ENCODE measurements around the gene PLOD1. TPM values are rescaled to one million over a fixed set of nuclear protein-coding genes. Genes with fewer than 3 reads are reported as not detected.
A peak's percentile ranks its signal among the peaks of the same experiment; 100 is the strongest.
"Not testable (repeated sequence)": the region's sequence is repeated elsewhere in the genome, so short reads cannot be mapped to it uniquely, and the experiment has no call there.

PLOD1 gene
- total RNA-seq, 1 experiment from 2014 or later: 94.8 TPM

DNA sequence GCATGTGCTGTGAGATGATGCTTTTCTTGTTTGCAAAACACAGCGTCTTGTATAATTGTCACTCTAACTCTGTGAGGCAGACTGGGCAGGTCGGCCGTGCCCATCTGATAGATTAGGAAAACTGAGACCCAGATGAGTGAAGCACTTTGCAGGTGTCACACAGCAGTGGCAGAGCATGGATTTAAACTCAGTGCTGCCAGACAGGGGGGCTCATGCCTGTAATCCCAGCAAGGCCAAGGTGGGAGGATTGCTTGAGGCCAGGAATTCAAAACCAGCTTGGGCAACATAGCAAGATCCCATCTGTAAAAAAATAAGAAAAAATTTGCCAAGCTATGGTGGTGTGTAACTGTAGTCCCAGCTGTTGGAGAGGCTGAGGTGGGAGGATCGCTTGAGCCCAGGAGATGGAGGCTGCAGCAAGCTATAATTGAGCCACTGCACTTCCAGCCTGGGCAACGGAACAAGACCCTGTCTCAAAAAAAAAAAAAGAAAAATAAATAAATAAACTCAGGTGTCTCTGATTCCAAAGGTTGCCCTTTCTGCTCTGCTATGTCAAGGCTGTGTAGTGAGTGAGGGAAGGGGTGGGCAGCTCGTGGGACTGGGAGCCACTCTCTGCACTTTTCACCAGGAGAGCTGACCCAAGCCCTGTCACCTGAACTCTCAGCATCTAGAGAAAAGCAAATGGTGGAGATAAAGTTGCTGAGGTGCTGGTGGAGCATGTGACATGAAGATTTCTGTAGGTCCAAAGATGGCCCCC lies 42.9 kb upstream of the PLOD1 start:
- CTCF ChIA-PET: interaction anchor here (0.6 kb wide), 1 partner anchor 12 kb away, joined by 3 read pairs; no protein-coding TSS in a partner anchor
- no peaks in the 10 kb centered on the region for H3K9me3 ChIP-seq (ENCODE audit: low read depth, low read length, poor library complexity, severe bottlenecking)
- POLR2A ChIA-PET (ENCODE audit: low non-redundant PET): no interaction called here
- no peaks in the 10 kb centered on the region for H3K4me1 ChIP-seq (ENCODE audit: insufficient read depth, low read length, poor library complexity, severe bottlenecking)
- H3K27ac ChIP-seq (ENCODE audit: low read depth, low read length, poor library complexity, severe bottlenecking): no peak overlapping the region
- BruUV-seq (replicated peaks): no TSS peak
- H3K27me3 ChIP-seq (replicated peaks; ENCODE audit: insufficient read depth, low read depth, low read length, poor library complexity): peaks cover 19% of the 10 kb centered on the region
- intact Hi-C loops (cut with micrococcal nuclease; ENCODE audit: unreplicated experiment): loop anchor here (5.0 kb wide), 1 partner anchor 34 kb away; the partner anchor contains the start of gene NPPB
- H3K36me3 ChIP-seq (ENCODE audit: insufficient read depth, low read length, poor library complexity, severe bottlenecking): no peaks in the 10 kb centered on the region
- TF ChIP-seq, protein P1, sequence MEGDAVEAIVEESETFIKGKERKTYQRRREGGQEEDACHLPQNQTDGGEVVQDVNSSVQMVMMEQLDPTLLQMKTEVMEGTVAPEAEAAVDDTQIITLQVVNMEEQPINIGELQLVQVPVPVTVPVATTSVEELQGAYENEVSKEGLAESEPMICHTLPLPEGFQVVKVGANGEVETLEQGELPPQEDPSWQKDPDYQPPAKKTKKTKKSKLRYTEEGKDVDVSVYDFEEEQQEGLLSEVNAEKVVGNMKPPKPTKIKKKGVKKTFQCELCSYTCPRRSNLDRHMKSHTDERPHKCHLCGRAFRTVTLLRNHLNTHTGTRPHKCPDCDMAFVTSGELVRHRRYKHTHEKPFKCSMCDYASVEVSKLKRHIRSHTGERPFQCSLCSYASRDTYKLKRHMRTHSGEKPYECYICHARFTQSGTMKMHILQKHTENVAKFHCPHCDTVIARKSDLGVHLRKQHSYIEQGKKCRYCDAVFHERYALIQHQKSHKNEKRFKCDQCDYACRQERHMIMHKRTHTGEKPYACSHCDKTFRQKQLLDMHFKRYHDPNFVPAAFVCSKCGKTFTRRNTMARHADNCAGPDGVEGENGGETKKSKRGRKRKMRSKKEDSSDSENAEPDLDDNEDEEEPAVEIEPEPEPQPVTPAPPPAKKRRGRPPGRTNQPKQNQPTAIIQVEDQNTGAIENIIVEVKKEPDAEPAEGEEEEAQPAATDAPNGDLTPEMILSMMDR (conservative IDR thresholded peaks at IDR 0.05; ENCODE audit: low read depth, low read length): no peak
- TF ChIP-seq EZH2 (IDR thresholded peaks at IDR 0.05; ENCODE audit: borderline replicate concordance, low read depth, low read length, poor library complexity, severe bottlenecking): no peak
- H3K4me3 ChIP-seq (ENCODE audit: low read depth, low read length, poor library complexity, severe bottlenecking): no peak overlapping the region
- no peak for DNase-seq (ENCODE audit: low spot score)

DNA sequence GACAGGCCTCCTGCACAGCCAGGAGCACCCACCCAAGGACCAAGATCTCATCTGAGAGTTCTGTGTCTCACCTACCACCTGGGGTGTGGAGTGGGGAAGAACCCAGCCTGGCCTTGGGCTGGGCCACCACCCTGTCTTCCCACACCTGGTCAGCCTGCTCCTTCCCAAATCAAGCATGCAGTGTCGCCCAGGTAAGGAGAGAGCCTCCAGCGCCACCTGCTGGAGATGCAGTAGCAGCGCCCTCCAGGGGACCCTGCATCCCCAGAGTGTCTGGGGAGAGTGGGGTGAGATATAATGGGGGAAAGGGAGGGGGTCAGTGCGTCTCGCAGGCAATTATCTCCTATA lies 40.6 kb upstream of the PLOD1 start:
- H3K27me3 ChIP-seq (replicated peaks; ENCODE audit: insufficient read depth, low read depth, low read length, poor library complexity): peaks cover 41% of the 10 kb centered on the region
- no peaks in the 10 kb centered on the region for H3K9me3 ChIP-seq (ENCODE audit: low read depth, low read length, poor library complexity, severe bottlenecking)
- H3K36me3 ChIP-seq (ENCODE audit: insufficient read depth, low read length, poor library complexity, severe bottlenecking): no peaks in the 10 kb centered on the region
- CTCF ChIA-PET: no interaction called here
- no peak overlapping the region for H3K4me3 ChIP-seq (ENCODE audit: low read depth, low read length, poor library complexity, severe bottlenecking)
- DNase-seq (ENCODE audit: low spot score): peak; percentile 43
- no peak overlapping the region for H3K27ac ChIP-seq (ENCODE audit: low read depth, low read length, poor library complexity, severe bottlenecking)
- no peaks in the 10 kb centered on the region for H3K4me1 ChIP-seq (ENCODE audit: insufficient read depth, low read length, poor library complexity, severe bottlenecking)
- TF ChIP-seq, protein P1 (conservative IDR thresholded peaks at IDR 0.05; ENCODE audit: low read depth, low read length): peak; percentile 92
- no peak for TF ChIP-seq EZH2 (IDR thresholded peaks at IDR 0.05; ENCODE audit: borderline replicate concordance, low read depth, low read length, poor library complexity, severe bottlenecking)
- intact Hi-C loops (cut with micrococcal nuclease; ENCODE audit: unreplicated experiment): loop anchor here (1.0 to 5.0 kb wide), 2 partner anchors 37 to 56 kb away; partner anchors contain the start of gene NPPB
- POLR2A ChIA-PET (ENCODE audit: low non-redundant PET): no interaction called here
- no TSS peak for BruUV-seq (replicated peaks)

DNA sequence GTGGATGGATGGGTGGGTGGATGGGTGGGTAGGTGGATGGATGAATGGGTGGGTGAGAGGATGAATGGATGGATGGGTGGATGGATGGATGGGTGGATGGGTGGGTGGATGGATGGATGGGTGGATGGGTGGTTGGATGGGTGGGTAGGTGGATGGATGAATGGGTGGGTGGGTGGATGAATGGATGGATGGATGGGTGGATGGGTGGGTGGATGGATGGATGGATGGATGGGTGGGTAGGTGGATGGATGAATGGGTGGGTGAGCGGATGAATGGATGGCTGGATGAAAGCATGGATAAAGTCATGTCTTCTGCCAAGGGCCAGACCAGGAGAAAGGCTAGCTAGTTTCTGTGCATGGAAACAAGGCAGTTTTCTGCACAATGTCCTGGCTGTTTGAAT lies 40.0 kb upstream of the PLOD1 start:
- H3K27ac ChIP-seq (ENCODE audit: low read depth, low read length, poor library complexity, severe bottlenecking); H3K4me1 ChIP-seq (ENCODE audit: insufficient read depth, low read length, poor library complexity, severe bottlenecking); H3K9me3 ChIP-seq (ENCODE audit: low read depth, low read length, poor library complexity, severe bottlenecking); BruUV-seq (replicated peaks); CTCF ChIA-PET; POLR2A ChIA-PET (ENCODE audit: low non-redundant PET); DNase-seq (ENCODE audit: low spot score); H3K36me3 ChIP-seq (ENCODE audit: insufficient read depth, low read length, poor library complexity, severe bottlenecking); H3K4me3 ChIP-seq (ENCODE audit: low read depth, low read length, poor library complexity, severe bottlenecking): not testable (repeated sequence)
- intact Hi-C loops (cut with micrococcal nuclease; ENCODE audit: unreplicated experiment): loop anchor here (5.0 kb wide), 1 partner anchor 37 kb away; the partner anchor contains the start of gene NPPB
- H3K27me3 ChIP-seq (replicated peaks; ENCODE audit: insufficient read depth, low read depth, low read length, poor library complexity): peaks cover 48% of the 10 kb centered on the region

All from A673 (cell line).